T follicular helper cell (primary cell): Measurements from ENCODE around the gene ATG13.
"Not testable (repeated sequence)": the region's sequence is repeated elsewhere in the genome, so short reads cannot be mapped to it uniquely, and the experiment has no call there.

ENCODE experiments used
- DNase-seq: peaks from one replicate; pipeline ENCODE4 v3.0.0-alpha.2; 2020; ENCODE audit warnings: low read depth

ATG13 gene

GRCh38 chr11:46695345-46696211 is 78.2 kb downstream of the ATG13 start:
- DNase-seq: no peak

GRCh38 chr11:46696212-46696558 is 78.8 kb downstream of the ATG13 start:
- no peak for DNase-seq

- no peak for DNase-seq
These were observed 80.0 kb downstream of the ATG13 start for GRCh38 chr11:46697303-46697702.

- no peak for DNase-seq
These were observed 80.4 kb downstream of the ATG13 start for GRCh38 chr11:46697723-46698122.

GRCh38 chr11:46698597-46698996 is 81.2 kb downstream of the ATG13 start:
- no peak for DNase-seq

- peak; percentile 99 for DNase-seq
These were observed 83.1 kb downstream of the ATG13 start, which contains the start of the genes ARHGAP1 and ZNF408 for GRCh38 chr11:46700241-46701077. ARHGAP1 (minus strand) TSS chr11:46700619; CDS start chr11:46696107, 4,512 bp downstream. ZNF408 (plus strand) TSS chr11:46701031; CDS start chr11:46701048, 17 bp downstream.

GRCh38 chr11:46701078-46701654 is 83.8 kb downstream of the ATG13 start:
- DNase-seq: no peak

- DNase-seq: no peak
These were observed 87.8 kb downstream of the ATG13 start for GRCh38 chr11:46705070-46705688.

GRCh38 chr11:46706886-46707285 is 89.5 kb downstream of the ATG13 start:
- DNase-seq: no peak

- DNase-seq: not testable (repeated sequence)
These were observed 92.0 kb downstream of the ATG13 start for GRCh38 chr11:46709351-46709750.

- no peak for DNase-seq
These were observed 93.5 kb downstream of the ATG13 start for GRCh38 chr11:46710821-46711269.

GRCh38 chr11:46711303-46711702 is 94.0 kb downstream of the ATG13 start:
- DNase-seq: no peak

GRCh38 chr11:46712874-46713576 is 95.7 kb downstream of the ATG13 start:
- no peak for DNase-seq

- DNase-seq: not testable (repeated sequence)
These were observed 100.4 kb downstream of the ATG13 start for GRCh38 chr11:46717825-46718154.

- no peak for DNase-seq
These were observed 101.0 kb downstream of the ATG13 start for GRCh38 chr11:46718155-46719019.

- no peak for DNase-seq
These were observed 101.7 kb downstream of the ATG13 start, which contains the start of gene F2 for GRCh38 chr11:46719048-46719542. F2 (plus strand) TSS chr11:46719213; CDS start chr11:46719236, 23 bp downstream.

- no peak for DNase-seq
These were observed 102.3 kb downstream of the ATG13 start for GRCh38 chr11:46719543-46720218.

GRCh38 chr11:46721286-46721685 is 103.9 kb downstream of the ATG13 start:
- no peak for DNase-seq

GRCh38 chr11:46722566-46723358 is 105.4 kb downstream of the ATG13 start:
- DNase-seq: no peak
